Measurements from ENCODE around the gene RABGAP1L.

Gene RABGAP1L

DNA sequence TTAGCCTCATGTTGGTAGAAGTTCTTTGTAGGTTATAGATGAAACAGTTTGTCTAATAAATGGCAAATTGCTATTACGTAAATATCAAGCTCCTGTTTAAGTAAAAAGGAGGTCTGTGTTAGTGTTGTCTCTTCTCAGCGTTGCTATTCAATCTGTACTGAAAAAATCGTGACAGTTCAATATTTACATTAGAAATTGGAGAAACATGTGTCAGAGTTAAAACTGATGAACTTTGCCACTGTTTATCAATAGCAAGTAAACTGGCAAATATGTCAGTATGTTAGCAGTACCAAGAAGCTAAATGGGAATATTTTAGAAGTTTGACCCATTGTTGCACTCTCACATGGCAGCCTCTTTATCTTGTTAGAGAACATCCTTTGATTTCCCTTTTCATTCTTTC, 506.9 kb downstream of the RABGAP1L start:
- H3K4me3 ChIP-seq (replicated peaks; ENCODE audit: low read depth, low read length), result no peak overlapping the region
- no peak for DNase-seq (ENCODE audit: extremely low read depth, low read depth)
- TF ChIP-seq, protein P1, sequence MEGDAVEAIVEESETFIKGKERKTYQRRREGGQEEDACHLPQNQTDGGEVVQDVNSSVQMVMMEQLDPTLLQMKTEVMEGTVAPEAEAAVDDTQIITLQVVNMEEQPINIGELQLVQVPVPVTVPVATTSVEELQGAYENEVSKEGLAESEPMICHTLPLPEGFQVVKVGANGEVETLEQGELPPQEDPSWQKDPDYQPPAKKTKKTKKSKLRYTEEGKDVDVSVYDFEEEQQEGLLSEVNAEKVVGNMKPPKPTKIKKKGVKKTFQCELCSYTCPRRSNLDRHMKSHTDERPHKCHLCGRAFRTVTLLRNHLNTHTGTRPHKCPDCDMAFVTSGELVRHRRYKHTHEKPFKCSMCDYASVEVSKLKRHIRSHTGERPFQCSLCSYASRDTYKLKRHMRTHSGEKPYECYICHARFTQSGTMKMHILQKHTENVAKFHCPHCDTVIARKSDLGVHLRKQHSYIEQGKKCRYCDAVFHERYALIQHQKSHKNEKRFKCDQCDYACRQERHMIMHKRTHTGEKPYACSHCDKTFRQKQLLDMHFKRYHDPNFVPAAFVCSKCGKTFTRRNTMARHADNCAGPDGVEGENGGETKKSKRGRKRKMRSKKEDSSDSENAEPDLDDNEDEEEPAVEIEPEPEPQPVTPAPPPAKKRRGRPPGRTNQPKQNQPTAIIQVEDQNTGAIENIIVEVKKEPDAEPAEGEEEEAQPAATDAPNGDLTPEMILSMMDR (IDR thresholded peaks at IDR 0.05; ENCODE audit: low read depth, low read length, missing control alignments), result no peak

DNA sequence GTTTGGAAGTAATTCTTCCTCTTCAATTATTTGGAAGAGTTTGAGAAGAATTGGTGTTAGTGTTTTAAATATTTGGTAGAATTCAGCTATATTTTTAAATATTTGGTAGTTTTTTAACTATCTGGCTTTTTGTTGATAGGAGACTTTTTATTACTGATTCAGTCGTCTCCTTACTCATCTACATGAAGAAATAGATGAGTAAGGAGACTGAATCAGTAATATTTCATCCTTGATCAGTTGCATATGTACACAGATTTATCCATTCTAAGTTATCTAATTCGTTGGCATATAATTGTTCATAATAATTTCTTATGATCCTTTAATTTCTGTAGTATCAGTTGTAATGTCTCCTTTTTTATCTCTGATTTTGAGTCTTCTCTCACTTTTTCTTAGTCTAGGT, 512.5 kb downstream of the RABGAP1L start:
- no peak overlapping the region for H3K4me3 ChIP-seq (replicated peaks; ENCODE audit: low read depth, low read length)
- TF ChIP-seq, protein P1 (IDR thresholded peaks at IDR 0.05; ENCODE audit: low read depth, low read length, missing control alignments), result no peak
- no peak for DNase-seq (ENCODE audit: extremely low read depth, low read depth)

DNA sequence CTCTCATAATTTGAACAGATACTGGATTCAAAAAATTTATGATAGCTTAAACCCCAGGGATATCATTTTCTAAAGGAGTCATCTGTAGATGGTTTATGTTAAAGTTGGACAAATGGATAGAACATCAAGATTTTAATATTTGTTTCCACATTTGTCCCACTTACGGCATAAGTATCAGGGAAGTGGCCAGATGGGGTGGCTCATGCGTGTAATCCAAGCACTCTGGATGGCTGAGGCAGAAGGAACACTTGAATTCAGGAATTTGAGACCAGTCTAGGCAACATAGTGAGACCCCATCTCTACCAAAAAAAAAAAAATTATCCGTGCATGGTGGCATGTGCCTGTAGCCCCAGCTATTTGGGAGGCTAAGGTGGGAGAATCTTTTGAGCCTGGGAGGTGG, 517.5 kb downstream of the RABGAP1L start:
- H3K4me3 ChIP-seq (replicated peaks; ENCODE audit: low read depth, low read length), result no peak overlapping the region
- TF ChIP-seq, protein P1 (IDR thresholded peaks at IDR 0.05; ENCODE audit: low read depth, low read length, missing control alignments), result no peak
- no peak for DNase-seq (ENCODE audit: extremely low read depth, low read depth)

DNA sequence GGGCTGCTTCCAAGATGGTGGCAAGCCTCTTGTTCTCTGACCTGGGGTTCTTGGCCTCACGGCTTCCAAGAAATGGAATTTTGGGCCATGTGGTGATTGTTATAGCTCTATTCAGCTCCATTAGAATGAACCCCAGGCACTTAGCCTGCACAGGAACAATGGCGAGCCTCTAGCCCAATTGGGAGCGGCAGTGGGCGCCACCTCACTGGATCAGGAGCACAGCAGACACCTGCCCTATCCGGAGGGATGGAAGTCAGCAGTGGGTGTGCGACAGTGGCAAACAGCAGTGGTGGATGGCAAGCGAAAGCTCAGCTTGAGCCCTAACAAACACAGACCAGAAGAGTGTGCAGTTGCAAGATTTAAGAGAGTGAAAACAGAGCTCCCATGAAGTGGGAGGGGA, 519.3 kb downstream of the RABGAP1L start:
- H3K4me3 ChIP-seq (replicated peaks; ENCODE audit: low read depth, low read length), result no peak overlapping the region
- TF ChIP-seq, protein P1 (IDR thresholded peaks at IDR 0.05; ENCODE audit: low read depth, low read length, missing control alignments), result no peak
- DNase-seq (ENCODE audit: extremely low read depth, low read depth), result no peak

DNA sequence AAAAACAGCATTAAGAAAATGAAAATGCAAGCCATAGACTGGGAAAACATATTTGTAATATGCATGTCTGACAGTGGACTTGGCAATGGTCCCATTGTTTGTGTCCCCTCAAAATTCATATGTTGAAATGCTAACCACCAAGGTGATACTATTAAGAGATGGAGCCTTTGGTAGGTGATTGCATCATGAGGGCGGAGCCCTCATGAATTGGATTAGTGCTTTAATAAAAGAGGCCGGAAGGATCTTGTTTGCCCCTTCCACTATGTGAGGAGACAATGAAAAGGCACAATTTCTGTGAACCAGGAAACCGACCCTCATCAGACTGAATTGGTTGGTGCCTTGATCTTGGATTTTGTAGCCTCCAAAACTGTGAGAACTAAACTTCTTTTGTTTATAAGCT, 520.8 kb downstream of the RABGAP1L start:
- DNase-seq (ENCODE audit: extremely low read depth, low read depth), result no peak
- H3K4me3 ChIP-seq (replicated peaks; ENCODE audit: low read depth, low read length), result no peak overlapping the region
- TF ChIP-seq, protein P1 (IDR thresholded peaks at IDR 0.05; ENCODE audit: low read depth, low read length, missing control alignments), result no peak

DNA sequence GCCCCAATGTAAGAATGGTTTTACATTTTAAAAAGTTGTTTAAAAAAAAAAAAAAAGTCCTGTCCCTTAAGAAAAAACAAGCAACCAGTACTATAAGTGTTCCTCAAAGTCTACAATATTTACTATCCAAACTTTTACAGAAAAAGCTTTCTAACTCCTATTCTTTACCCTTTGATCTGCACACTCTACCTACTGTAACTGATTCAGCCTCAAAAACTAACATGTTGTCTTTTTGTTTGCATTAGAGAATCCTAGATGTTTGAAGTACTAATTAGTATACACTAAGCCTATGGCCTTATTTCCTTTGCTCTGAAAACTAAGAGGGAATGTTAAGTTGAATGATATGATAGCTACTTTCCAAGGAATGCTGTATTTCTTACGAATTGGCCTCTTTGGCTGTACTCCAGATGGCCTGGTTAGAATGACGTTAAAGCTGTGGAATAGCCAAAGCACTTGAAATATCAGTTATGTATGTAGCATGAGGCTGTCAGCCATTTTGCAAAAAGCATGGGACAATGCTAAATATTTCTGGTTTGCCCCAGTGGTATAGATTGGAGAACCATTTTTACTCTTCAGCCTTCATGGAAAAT, 523.2 kb downstream of the RABGAP1L start:
- DNase-seq (ENCODE audit: extremely low read depth, low read depth), result peak; percentile 3
- TF ChIP-seq, protein P1 (IDR thresholded peaks at IDR 0.05; ENCODE audit: low read depth, low read length, missing control alignments), result no peak
- no peak overlapping the region for H3K4me3 ChIP-seq (replicated peaks; ENCODE audit: low read depth, low read length)

DNA sequence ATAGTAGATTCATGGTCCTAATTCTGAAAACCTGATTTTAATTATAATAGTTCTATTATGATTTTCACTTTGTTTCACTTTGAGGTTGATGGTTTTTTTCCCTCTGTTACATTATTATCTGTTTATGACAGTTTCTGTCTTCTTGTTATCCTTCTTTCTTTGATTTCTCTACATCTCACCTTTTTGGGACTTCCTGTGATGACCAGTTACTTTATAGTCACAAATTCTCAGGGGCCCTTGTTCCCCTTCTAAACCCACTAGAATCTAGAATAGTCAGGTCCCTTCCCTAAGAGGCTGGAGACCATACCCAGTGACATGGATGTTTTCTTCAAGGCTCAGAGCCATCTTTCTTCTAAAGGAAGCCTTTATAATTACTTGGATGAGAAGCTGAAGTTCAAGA, 526.9 kb downstream of the RABGAP1L start:
- H3K4me3 ChIP-seq (replicated peaks; ENCODE audit: low read depth, low read length), result no peak overlapping the region
- TF ChIP-seq, protein P1 (IDR thresholded peaks at IDR 0.05; ENCODE audit: low read depth, low read length, missing control alignments), result no peak
- DNase-seq (ENCODE audit: extremely low read depth, low read depth), result no peak

Measured in HFF-Myc (cell line).